ENCODE data around the gene NPW.
A peak's percentile ranks its signal among the peaks of the same experiment; 100 is the strongest.

The NPW gene

GRCh38 chr16:1985466-1986150 lies 34.0 kb upstream of the NPW start:
- H3K36me3 ChIP-seq (ENCODE audit: control insufficient read depth, low read length): peaks cover 27% of the 10 kb centered on the region
- no peaks in the 10 kb centered on the region for H3K9me2 ChIP-seq (replicated peaks; ENCODE audit: control insufficient read depth, low read length)
- peaks cover 17% of the 10 kb centered on the region for H3F3A ChIP-seq (ENCODE audit: control insufficient read depth, insufficient read depth)
- no peaks in the 10 kb centered on the region for H3K9me3 ChIP-seq (ENCODE audit: control insufficient read depth, insufficient read depth, low read length)
- peak overlapping the region; percentile 98 for H3K4me3 ChIP-seq (ENCODE audit: low read length)
- no peaks in the 10 kb centered on the region for H4K20me1 ChIP-seq (ENCODE audit: control insufficient read depth, insufficient read depth, low read depth, low read length)
- peak overlapping the region; percentile 99 for H3K4me2 ChIP-seq (ENCODE audit: low read length)
- H3K79me2 ChIP-seq (ENCODE audit: control insufficient read depth, low read length): peaks cover 17% of the 10 kb centered on the region
- H3K27me3 ChIP-seq (ENCODE audit: control insufficient read depth, low read length): peaks cover 45% of the 10 kb centered on the region
- no peak overlapping the region for H3K27ac ChIP-seq (ENCODE audit: low read depth, low read length)
- peaks cover 34% of the 10 kb centered on the region for H3K4me1 ChIP-seq (ENCODE audit: control insufficient read depth, low read length)
- TF ChIP-seq EZH2phosphoT487 (IDR thresholded peaks at IDR 0.05; ENCODE audit: borderline replicate concordance, low read length): no peak
- TF ChIP-seq, protein P1, sequence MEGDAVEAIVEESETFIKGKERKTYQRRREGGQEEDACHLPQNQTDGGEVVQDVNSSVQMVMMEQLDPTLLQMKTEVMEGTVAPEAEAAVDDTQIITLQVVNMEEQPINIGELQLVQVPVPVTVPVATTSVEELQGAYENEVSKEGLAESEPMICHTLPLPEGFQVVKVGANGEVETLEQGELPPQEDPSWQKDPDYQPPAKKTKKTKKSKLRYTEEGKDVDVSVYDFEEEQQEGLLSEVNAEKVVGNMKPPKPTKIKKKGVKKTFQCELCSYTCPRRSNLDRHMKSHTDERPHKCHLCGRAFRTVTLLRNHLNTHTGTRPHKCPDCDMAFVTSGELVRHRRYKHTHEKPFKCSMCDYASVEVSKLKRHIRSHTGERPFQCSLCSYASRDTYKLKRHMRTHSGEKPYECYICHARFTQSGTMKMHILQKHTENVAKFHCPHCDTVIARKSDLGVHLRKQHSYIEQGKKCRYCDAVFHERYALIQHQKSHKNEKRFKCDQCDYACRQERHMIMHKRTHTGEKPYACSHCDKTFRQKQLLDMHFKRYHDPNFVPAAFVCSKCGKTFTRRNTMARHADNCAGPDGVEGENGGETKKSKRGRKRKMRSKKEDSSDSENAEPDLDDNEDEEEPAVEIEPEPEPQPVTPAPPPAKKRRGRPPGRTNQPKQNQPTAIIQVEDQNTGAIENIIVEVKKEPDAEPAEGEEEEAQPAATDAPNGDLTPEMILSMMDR (IDR thresholded peaks at IDR 0.05; ENCODE audit: low read depth, low read length, poor library complexity, severe bottlenecking): no peak

- H3K4me1 ChIP-seq (ENCODE audit: control insufficient read depth, low read length): peaks cover 40% of the 10 kb centered on the region
- H3K4me3 ChIP-seq (ENCODE audit: low read length): no peak overlapping the region
- H3K27me3 ChIP-seq (ENCODE audit: control insufficient read depth, low read length): peaks cover 34% of the 10 kb centered on the region
- H3K27ac ChIP-seq (ENCODE audit: low read depth, low read length): no peak overlapping the region
- H3K4me2 ChIP-seq (ENCODE audit: low read length): no peak overlapping the region
- no peaks in the 10 kb centered on the region for H3K9me2 ChIP-seq (replicated peaks; ENCODE audit: control insufficient read depth, low read length)
- peaks cover 17% of the 10 kb centered on the region for H3K79me2 ChIP-seq (ENCODE audit: control insufficient read depth, low read length)
- H3K9me3 ChIP-seq (ENCODE audit: control insufficient read depth, insufficient read depth, low read length): no peaks in the 10 kb centered on the region
- no peak for TF ChIP-seq EZH2phosphoT487 (IDR thresholded peaks at IDR 0.05; ENCODE audit: borderline replicate concordance, low read length)
- TF ChIP-seq, protein P1 (IDR thresholded peaks at IDR 0.05; ENCODE audit: low read depth, low read length, poor library complexity, severe bottlenecking): no peak
- H3K36me3 ChIP-seq (ENCODE audit: control insufficient read depth, low read length): peaks cover 27% of the 10 kb centered on the region
- peaks cover 18% of the 10 kb centered on the region for H3F3A ChIP-seq (ENCODE audit: control insufficient read depth, insufficient read depth)
- H4K20me1 ChIP-seq (ENCODE audit: control insufficient read depth, insufficient read depth, low read depth, low read length): no peaks in the 10 kb centered on the region
Observed at GRCh38 chr16:1987198-1987597, 32.4 kb upstream of the NPW start.

GRCh38 chr16:1989209-1990100 lies 30.1 kb upstream of the NPW start, which contains the start of gene SYNGR3:
Gene SYNGR3 (plus strand): TSS chr16:1989970. CDS start chr16:1990103, 133 bp downstream.
- TF ChIP-seq EZH2phosphoT487 (IDR thresholded peaks at IDR 0.05; ENCODE audit: borderline replicate concordance, low read length): 0 out of 2 replicates have a peak, but pooled peaks have one; percentile 59
- TF ChIP-seq, protein P1 (IDR thresholded peaks at IDR 0.05; ENCODE audit: low read depth, low read length, poor library complexity, severe bottlenecking): no peak
- H3K9me3 ChIP-seq (ENCODE audit: control insufficient read depth, insufficient read depth, low read length): peaks cover 5% of the 10 kb centered on the region; the same call in 1 of the 2 replicates
- H3K27ac ChIP-seq (ENCODE audit: low read depth, low read length): peak within 1 kb of the TSS; percentile 77
- peak within 1 kb of the TSS; percentile 93 for H3K4me3 ChIP-seq (ENCODE audit: low read length)
- H3K36me3 ChIP-seq (ENCODE audit: control insufficient read depth, low read length): peaks cover 30% of the 10 kb centered on the region
- no peaks in the 10 kb centered on the region for H4K20me1 ChIP-seq (ENCODE audit: control insufficient read depth, insufficient read depth, low read depth, low read length)
- peaks cover 27% of the 10 kb centered on the region for H3F3A ChIP-seq (ENCODE audit: control insufficient read depth, insufficient read depth)
- H3K4me1 ChIP-seq (ENCODE audit: control insufficient read depth, low read length): peaks cover 56% of the 10 kb centered on the region
- H3K4me2 ChIP-seq (ENCODE audit: low read length): peak within 1 kb of the TSS; percentile 100
- peaks cover 14% of the 10 kb centered on the region for H3K79me2 ChIP-seq (ENCODE audit: control insufficient read depth, low read length)
- no peaks in the 10 kb centered on the region for H3K9me2 ChIP-seq (replicated peaks; ENCODE audit: control insufficient read depth, low read length)
- peaks cover 19% of the 10 kb centered on the region for H3K27me3 ChIP-seq (ENCODE audit: control insufficient read depth, low read length)

Measured in DOHH2 (cell line).